GM19463 (cell line): ENCODE measurements around the gene ZNF236.
"Not testable (repeated sequence)": the region's sequence is repeated elsewhere in the genome, so short reads cannot be mapped to it uniquely, and the experiment has no call there.

ENCODE experiments used
- ATAC-seq: cut with Tn5 transposase; IDR thresholded peaks from one replicate; pipeline ENCODE4 v1.9.1; 2021; ENCODE audit warnings: mild to moderate bottlenecking, moderate library complexity; ENCODE audit not compliant: unreplicated experiment

ZNF236 gene

GRCh38 chr18:76822506-76823160, at the start of gene ZNF236:
Gene ZNF236 (plus strand): TSS chr18:76822557. CDS start chr18:76822608, 51 bp downstream.
- peak; percentile 41 for ATAC-seq

- ATAC-seq: no peak
Observed at GRCh38 chr18:76772665-76773064, 49.7 kb upstream of the ZNF236 start.

GRCh38 chr18:76777036-76777435, 45.3 kb upstream of the ZNF236 start:
- ATAC-seq: not testable (repeated sequence)

GRCh38 chr18:76783786-76784484, 38.4 kb upstream of the ZNF236 start:
- ATAC-seq: no peak

- no peak for ATAC-seq
Observed at GRCh38 chr18:76785872-76786271, 36.5 kb upstream of the ZNF236 start.

GRCh38 chr18:76788571-76789317, 33.6 kb upstream of the ZNF236 start:
- ATAC-seq: no peak

GRCh38 chr18:76791106-76791505, 31.3 kb upstream of the ZNF236 start:
- no peak for ATAC-seq

GRCh38 chr18:76791642-76792041, 30.7 kb upstream of the ZNF236 start:
- ATAC-seq: no peak

- no peak for ATAC-seq
Observed at GRCh38 chr18:76794326-76794725, 28.0 kb upstream of the ZNF236 start.

- peak; percentile 96 for ATAC-seq
Observed at GRCh38 chr18:76801567-76802505, 20.5 kb upstream of the ZNF236 start.

- ATAC-seq: no peak
Observed at GRCh38 chr18:76803413-76803812, 18.9 kb upstream of the ZNF236 start.

GRCh38 chr18:76803814-76804213, 18.5 kb upstream of the ZNF236 start:
- peak; percentile 60 for ATAC-seq

GRCh38 chr18:76805221-76805620, 17.1 kb upstream of the ZNF236 start:
- no peak for ATAC-seq

- no peak for ATAC-seq
Observed at GRCh38 chr18:76806301-76806700, 16.1 kb upstream of the ZNF236 start.

GRCh38 chr18:76808561-76808960, 13.8 kb upstream of the ZNF236 start:
- ATAC-seq: no peak

GRCh38 chr18:76811530-76811929, 10.8 kb upstream of the ZNF236 start:
- ATAC-seq: peak; percentile 61

- ATAC-seq: no peak
Observed at GRCh38 chr18:76814256-76814655, 8.1 kb upstream of the ZNF236 start.

- no peak for ATAC-seq
Observed at GRCh38 chr18:76816127-76816526, 6.2 kb upstream of the ZNF236 start.

- no peak for ATAC-seq
Observed at GRCh38 chr18:76817888-76818611, 4.3 kb upstream of the ZNF236 start.
